Measurements from ENCODE around the gene SIL1. TPM values are rescaled to one million over a fixed set of nuclear protein-coding genes. Genes with fewer than 3 reads are reported as not detected.

Gene SIL1
- polyA plus RNA-seq, 3 donors, result 25.4 to 35.1 (median 27.9) TPM

- peaks cover 0 to 2% (median 0%) of the 10 kb centered on the region in 3 donors for H3K27me3 Mint-ChIP-seq (ENCODE audit: low read depth in 3 of 3)
- H3K4me2 ChIP-seq (replicated peaks; ENCODE audit: extremely low read depth, low read length, poor library complexity, severe bottlenecking), result no peak overlapping the region
- H3K9ac ChIP-seq (ENCODE audit: insufficient read depth, low read length, poor library complexity, severe bottlenecking), result no peak overlapping the region
- no peaks in the 10 kb centered on the region for H3K9me3 ChIP-seq (replicated peaks in 1 of 2; ENCODE audit: control insufficient read depth in 1 of 2, insufficient read depth in 1 of 2, low read length in 2 of 2)
- H3K36me3 Mint-ChIP-seq, result peaks cover 41 to 50% of the 10 kb centered on the region in 2 donors
- H3K27me3 ChIP-seq (ENCODE audit: control insufficient read depth in 2 of 2, insufficient read depth in 2 of 2, low read length in 2 of 2), result no peaks in the 10 kb centered on the region
- H3K79me2 ChIP-seq (ENCODE audit: insufficient read depth, low read length), result no peaks in the 10 kb centered on the region
- no peak for DNase-seq
- peaks cover 0 to 2% (median 0%) of the 10 kb centered on the region in 7 donors for H3K9me3 Mint-ChIP-seq
- no peaks in the 10 kb centered on the region for H3K4me1 Mint-ChIP-seq
- no peak overlapping the region for H3K4me3 Mint-ChIP-seq
- H3K36me3 ChIP-seq (replicated peaks in 1 of 2; ENCODE audit: control insufficient read depth in 1 of 2, insufficient read depth in 2 of 2, low read length in 2 of 2), result peaks cover 15 to 51% of the 10 kb centered on the region in 2 donors
- H3K4me3 ChIP-seq (replicated peaks in 1 of 3; ENCODE audit: low read depth in 2 of 3, low read length in 3 of 3), result no peak overlapping the region
- H3K27ac ChIP-seq (ENCODE audit: low read depth in 1 of 2, low read length in 2 of 2), result no peak overlapping the region
- H3K27ac Mint-ChIP-seq, result peak overlapping the region in 1 of 7 donors; percentile 5
- TF ChIP-seq CTCF (IDR thresholded peaks at IDR 0.05), result no peak
- H3K4me1 ChIP-seq (ENCODE audit: control insufficient read depth in 1 of 2, insufficient read depth in 2 of 2, low read length in 2 of 2), result no peaks in the 10 kb centered on the region
- H4K20me1 ChIP-seq (ENCODE audit: insufficient read depth, low read length), result no peaks in the 10 kb centered on the region
- WGBS (ENCODE audit: insufficient coverage), result 93% methylated on average over 23 of the region's 23 CpGs
- no peak overlapping the region for H2AFZ ChIP-seq (ENCODE audit: insufficient read depth, low read depth, low read length, poor library complexity, severe bottlenecking)
- intact Hi-C loops (cut with micrococcal nuclease), result no loop called here
Observed at GRCh38 chr5:138945421-138946240, 252.5 kb downstream of the SIL1 start.

GRCh38 chr5:138944527-138945322 is 253.4 kb downstream of the SIL1 start:
- H3K4me2 ChIP-seq (replicated peaks; ENCODE audit: extremely low read depth, low read length, poor library complexity, severe bottlenecking), result no peak overlapping the region
- Mint-ChIP-seq H3K4me3 (no peak overlapping the region), H3K27me3 (ENCODE audit: low read depth in 3 of 3) (peaks cover 0 to 2% (median 0%) of the 10 kb centered on the region in 3 donors), H3K27ac (peak overlapping the region in 1 of 7 donors; percentile 5), H3K9me3 (peaks cover 0 to 2% (median 0%) of the 10 kb centered on the region in 7 donors), H3K36me3 (peaks cover 36 to 46% of the 10 kb centered on the region in 2 donors), H3K4me1 (no peaks in the 10 kb centered on the region)
- 66% methylated on average over 18 of the region's 23 CpGs for WGBS (ENCODE audit: insufficient coverage)
- H3K27me3 ChIP-seq (ENCODE audit: control insufficient read depth in 2 of 2, insufficient read depth in 2 of 2, low read length in 2 of 2), result no peaks in the 10 kb centered on the region
- H3K79me2 ChIP-seq (ENCODE audit: insufficient read depth, low read length), result no peaks in the 10 kb centered on the region
- H3K9me3 ChIP-seq (replicated peaks in 1 of 2; ENCODE audit: control insufficient read depth in 1 of 2, insufficient read depth in 1 of 2, low read length in 2 of 2), result no peaks in the 10 kb centered on the region
- no peaks in the 10 kb centered on the region for H4K20me1 ChIP-seq (ENCODE audit: insufficient read depth, low read length)
- no peak for DNase-seq
- peaks cover 15 to 46% of the 10 kb centered on the region in 2 donors for H3K36me3 ChIP-seq (replicated peaks in 1 of 2; ENCODE audit: control insufficient read depth in 1 of 2, insufficient read depth in 2 of 2, low read length in 2 of 2)
- TF ChIP-seq CTCF (IDR thresholded peaks at IDR 0.05), result no peak
- H3K4me3 ChIP-seq (replicated peaks in 1 of 3; ENCODE audit: low read depth in 2 of 3, low read length in 3 of 3), result no peak overlapping the region
- H3K4me1 ChIP-seq (ENCODE audit: control insufficient read depth in 1 of 2, insufficient read depth in 2 of 2, low read length in 2 of 2), result no peaks in the 10 kb centered on the region
- H3K27ac ChIP-seq (ENCODE audit: low read depth in 1 of 2, low read length in 2 of 2), result no peak overlapping the region
- intact Hi-C loops (cut with micrococcal nuclease), result no loop called here
- H2AFZ ChIP-seq (ENCODE audit: insufficient read depth, low read depth, low read length, poor library complexity, severe bottlenecking), result no peak overlapping the region
- H3K9ac ChIP-seq (ENCODE audit: insufficient read depth, low read length, poor library complexity, severe bottlenecking), result no peak overlapping the region

Measured in CD14-positive monocyte (primary cell).